ENCODE measurements around the gene ATP1A3.
A peak's percentile ranks its signal among the peaks of the same experiment; 100 is the strongest.

The ATP1A3 gene

DNA sequence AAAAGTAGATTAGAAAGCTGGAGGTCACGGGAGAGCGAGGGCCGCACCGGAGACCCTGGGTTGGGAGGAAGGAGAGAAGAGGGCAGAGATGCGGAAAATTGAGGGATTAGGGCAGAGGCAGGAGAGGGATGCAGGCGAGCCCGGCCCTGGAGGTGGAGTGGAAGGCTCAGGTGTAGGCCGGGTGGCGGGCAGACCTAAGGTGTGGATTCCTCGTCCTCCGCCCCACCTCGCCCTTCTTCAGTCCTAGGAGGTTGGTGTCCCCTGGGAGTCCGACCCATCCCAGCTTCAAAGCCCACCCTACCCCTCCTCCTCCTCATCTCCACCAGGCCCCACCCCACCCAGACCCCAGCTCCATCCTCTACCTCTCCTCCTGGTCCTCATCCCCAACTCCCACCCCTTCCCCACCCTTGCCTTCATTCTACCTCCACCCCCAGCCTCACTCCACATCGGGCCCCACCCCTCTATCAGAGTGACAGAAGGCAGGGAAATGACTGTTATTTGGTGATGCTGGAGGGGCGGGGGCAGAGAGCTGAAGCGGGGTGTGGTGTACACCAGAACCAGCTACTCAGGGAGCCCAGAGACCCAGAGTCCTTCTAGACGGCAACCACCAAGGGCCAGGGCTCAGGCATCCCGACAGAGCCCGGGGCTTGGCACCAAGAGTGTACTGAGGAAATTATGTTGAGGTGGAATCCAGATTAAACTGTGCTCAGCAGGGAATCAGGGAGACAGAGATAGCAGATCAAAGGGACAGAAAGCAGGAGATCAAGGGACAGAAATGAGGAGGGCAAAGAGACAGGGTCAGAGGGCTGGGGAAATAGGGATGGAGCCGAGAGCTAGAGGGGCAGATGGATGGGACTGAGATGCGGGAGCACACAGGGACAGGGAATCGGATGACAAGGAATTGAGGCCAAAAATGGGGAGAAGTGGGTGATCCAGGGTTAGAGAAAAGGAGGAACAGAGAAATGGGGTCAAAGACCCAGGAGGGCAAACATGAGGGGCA lies 72.2 kb downstream of the ATP1A3 start:
- Histone ChIP-seq H3K4me1 (ENCODE audit: control insufficient read depth, insufficient read depth, low read depth, low read length) (no peaks in the 10 kb centered on the region), H3K9ac (ENCODE audit: low read length) (no peak overlapping the region), H3K27ac (ENCODE audit: low read length, poor library complexity, severe bottlenecking) (no peak overlapping the region), H4K91ac (ENCODE audit: low read length) (no peak overlapping the region), H3K4me2 (ENCODE audit: low read length, poor library complexity, severe bottlenecking) (no peak overlapping the region), H3K79me1 (replicated peaks; ENCODE audit: low read length, poor library complexity, severe bottlenecking) (no peaks in the 10 kb centered on the region), H3K23ac (ENCODE audit: low read length in 2 of 2) (no peak overlapping the region), H2BK12ac (ENCODE audit: low read length in 2 of 2) (no peak overlapping the region), H3K14ac (ENCODE audit: low read length in 2 of 2) (no peak overlapping the region), H3K18ac (ENCODE audit: low read depth in 1 of 2, low read length in 2 of 2) (no peak overlapping the region), H4K8ac (ENCODE audit: low read length) (no peak overlapping the region), H3K36me3 (ENCODE audit: control insufficient read depth in 1 of 2, insufficient read depth in 2 of 2, low read depth in 1 of 2, low read length in 2 of 2) (no peaks in the 10 kb centered on the region), H3K4me3 (ENCODE audit: insufficient read depth in 1 of 2, low read depth in 1 of 2, low read length in 2 of 2) (no peak overlapping the region), H2BK120ac (ENCODE audit: low read depth, low read length) (no peak overlapping the region), H2AFZ (ENCODE audit: low read depth, low read length) (no peak overlapping the region), H2BK5ac (ENCODE audit: low read depth, low read length, poor library complexity, severe bottlenecking) (no peak overlapping the region), H2AK5ac (ENCODE audit: low read length, severe bottlenecking) (no peak overlapping the region), H3K27me3 (ENCODE audit: control insufficient read depth in 1 of 2, insufficient read depth in 1 of 2, low read length in 2 of 2) (peaks cover 79 to 87% of the 10 kb centered on the region in 2 experiments), H2BK15ac (ENCODE audit: low read depth, poor library complexity, severe bottlenecking) (no peak overlapping the region), H3K4ac (ENCODE audit: low read depth in 1 of 2, low read length in 2 of 2) (no peak overlapping the region), H3K9me3 (ENCODE audit: control insufficient read depth, low read length) (peaks cover 6% of the 10 kb centered on the region)
- WGBS, result 14% methylated on average over 17 of the region's 22 CpGs
- no peak for DNase-seq

DNA sequence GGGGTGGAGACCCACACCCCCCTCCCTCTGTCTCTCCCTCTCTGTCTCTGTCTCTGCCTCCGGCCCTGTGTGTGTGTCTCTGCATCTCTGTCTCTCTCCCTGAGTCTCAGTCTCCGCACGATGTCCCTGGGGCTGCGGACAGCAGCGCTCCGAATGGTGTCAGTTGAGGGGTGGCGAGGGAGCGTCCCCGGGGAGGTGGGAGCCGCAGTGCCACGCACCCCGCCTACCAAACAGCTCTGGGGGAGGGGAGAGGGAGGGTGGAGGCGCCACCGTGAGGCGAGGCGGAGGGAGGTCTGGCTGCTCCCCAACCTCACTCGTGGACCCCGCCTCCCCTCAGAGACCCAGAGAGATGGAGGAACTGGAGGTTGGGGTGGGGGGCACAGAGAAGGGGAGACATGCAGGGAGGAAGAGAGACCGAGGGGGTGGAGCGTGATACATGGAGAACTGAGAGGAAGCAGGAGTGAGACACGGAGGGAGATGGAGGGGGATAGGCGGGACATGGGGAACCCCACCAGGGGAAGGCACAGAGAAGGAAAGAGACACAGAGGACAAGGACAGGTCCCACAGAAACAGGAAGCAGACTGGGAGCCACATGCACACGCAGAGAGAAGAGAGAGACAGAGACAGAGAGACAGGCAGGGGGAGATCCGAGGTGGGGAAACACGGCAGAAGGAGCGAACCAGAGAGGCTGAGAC lies 73.0 kb downstream of the ATP1A3 start:
- Histone ChIP-seq H3K79me1 (replicated peaks; ENCODE audit: low read length, poor library complexity, severe bottlenecking) (no peaks in the 10 kb centered on the region), H4K91ac (ENCODE audit: low read length) (no peak overlapping the region), H2AFZ (ENCODE audit: low read depth, low read length) (no peak overlapping the region), H4K8ac (ENCODE audit: low read length) (no peak overlapping the region), H3K4ac (ENCODE audit: low read depth in 1 of 2, low read length in 2 of 2) (no peak overlapping the region), H2AK5ac (ENCODE audit: low read length, severe bottlenecking) (no peak overlapping the region), H2BK15ac (ENCODE audit: low read depth, poor library complexity, severe bottlenecking) (no peak overlapping the region), H3K18ac (ENCODE audit: low read depth in 1 of 2, low read length in 2 of 2) (no peak overlapping the region), H2BK120ac (ENCODE audit: low read depth, low read length) (no peak overlapping the region), H3K36me3 (ENCODE audit: control insufficient read depth in 1 of 2, insufficient read depth in 2 of 2, low read depth in 1 of 2, low read length in 2 of 2) (no peaks in the 10 kb centered on the region), H3K9me3 (ENCODE audit: control insufficient read depth, low read length) (peaks cover 2% of the 10 kb centered on the region), H3K27ac (ENCODE audit: low read length, poor library complexity, severe bottlenecking) (no peak overlapping the region), H3K4me1 (ENCODE audit: control insufficient read depth, insufficient read depth, low read depth, low read length) (no peaks in the 10 kb centered on the region), H2BK12ac (ENCODE audit: low read length in 2 of 2) (no peak overlapping the region), H3K23ac (ENCODE audit: low read length in 2 of 2) (peak overlapping the region in 1 of 2 experiments; percentile 10), H3K4me3 (ENCODE audit: insufficient read depth in 1 of 2, low read depth in 1 of 2, low read length in 2 of 2) (no peak overlapping the region), H3K27me3 (ENCODE audit: control insufficient read depth in 1 of 2, insufficient read depth in 1 of 2, low read length in 2 of 2) (peaks cover 79 to 88% of the 10 kb centered on the region in 2 experiments), H3K9ac (ENCODE audit: low read length) (no peak overlapping the region), H2BK5ac (ENCODE audit: low read depth, low read length, poor library complexity, severe bottlenecking) (no peak overlapping the region), H3K14ac (ENCODE audit: low read length in 2 of 2) (no peak overlapping the region), H3K4me2 (ENCODE audit: low read length, poor library complexity, severe bottlenecking) (no peak overlapping the region)
- no peak for DNase-seq
- 23% methylated on average over 25 of the region's 26 CpGs for WGBS

DNA sequence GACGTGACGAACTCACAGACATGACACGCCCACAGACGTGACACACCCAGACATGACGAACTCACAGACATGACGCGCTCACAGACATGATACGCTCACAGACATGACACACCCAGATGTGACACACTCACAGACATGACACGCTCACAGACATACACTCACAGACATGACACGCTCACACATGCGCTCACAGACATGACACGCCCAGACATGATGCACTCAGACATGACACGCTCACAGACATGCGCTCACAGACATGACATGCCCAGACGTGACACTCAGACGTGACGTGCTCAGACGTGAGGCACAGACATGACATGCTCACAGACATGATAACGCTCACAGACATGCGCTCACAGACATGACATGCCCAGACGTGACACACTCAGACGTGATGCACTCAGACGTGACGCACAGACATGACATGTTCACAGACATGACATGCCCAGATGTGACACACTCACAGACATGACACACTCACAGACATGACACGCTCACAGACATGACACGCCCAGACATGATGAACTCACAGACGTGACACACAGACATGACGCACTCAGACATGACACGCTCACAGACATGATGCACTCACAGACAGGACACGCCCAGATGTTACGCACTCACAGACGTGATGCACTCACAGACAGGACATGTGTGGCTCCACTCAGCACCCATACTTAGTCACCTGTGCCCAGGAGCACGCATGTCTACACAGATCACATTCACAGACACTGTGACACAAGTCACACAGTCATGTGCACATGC lies 73.9 kb downstream of the ATP1A3 start:
- Histone ChIP-seq H3K23ac (ENCODE audit: low read length in 2 of 2) (no peak overlapping the region), H3K14ac (ENCODE audit: low read length in 2 of 2) (no peak overlapping the region), H2BK15ac (ENCODE audit: low read depth, poor library complexity, severe bottlenecking) (no peak overlapping the region), H4K8ac (ENCODE audit: low read length) (no peak overlapping the region), H3K4ac (ENCODE audit: low read depth in 1 of 2, low read length in 2 of 2) (no peak overlapping the region), H3K9me3 (ENCODE audit: control insufficient read depth, low read length) (no peaks in the 10 kb centered on the region), H2BK12ac (ENCODE audit: low read length in 2 of 2) (no peak overlapping the region), H3K27ac (ENCODE audit: low read length, poor library complexity, severe bottlenecking) (no peak overlapping the region), H3K4me1 (ENCODE audit: control insufficient read depth, insufficient read depth, low read depth, low read length) (peaks cover 2% of the 10 kb centered on the region), H3K4me2 (ENCODE audit: low read length, poor library complexity, severe bottlenecking) (no peak overlapping the region), H3K18ac (ENCODE audit: low read depth in 1 of 2, low read length in 2 of 2) (no peak overlapping the region), H2BK5ac (ENCODE audit: low read depth, low read length, poor library complexity, severe bottlenecking) (no peak overlapping the region), H3K9ac (ENCODE audit: low read length) (no peak overlapping the region), H3K79me1 (replicated peaks; ENCODE audit: low read length, poor library complexity, severe bottlenecking) (no peaks in the 10 kb centered on the region), H3K36me3 (ENCODE audit: control insufficient read depth in 1 of 2, insufficient read depth in 2 of 2, low read depth in 1 of 2, low read length in 2 of 2) (no peaks in the 10 kb centered on the region), H3K27me3 (ENCODE audit: control insufficient read depth in 1 of 2, insufficient read depth in 1 of 2, low read length in 2 of 2) (peaks cover 78 to 88% of the 10 kb centered on the region in 2 experiments), H2AFZ (ENCODE audit: low read depth, low read length) (no peak overlapping the region), H3K4me3 (ENCODE audit: insufficient read depth in 1 of 2, low read depth in 1 of 2, low read length in 2 of 2) (no peak overlapping the region), H2AK5ac (ENCODE audit: low read length, severe bottlenecking) (no peak overlapping the region), H4K91ac (ENCODE audit: low read length) (no peak overlapping the region), H2BK120ac (ENCODE audit: low read depth, low read length) (no peak overlapping the region)
- no peak for DNase-seq
- 96% methylated on average over 33 of the region's 33 CpGs for whole genome bisulfite sequencing
